GM10847 (cell line): ENCODE data around the gene ACAA2.

Source experiments
- POLR2A ChIP-seq: IDR thresholded peaks from 2 replicates; pipeline ENCODE4 v1.6.1; 2011; ENCODE audit not compliant: insufficient read length; ENCODE audit errors: extremely low read depth

ACAA2 gene

GRCh38 chr18:49795612-49796552 is 17.5 kb downstream of the ACAA2 start:
- TF ChIP-seq POLR2A = no peak

GRCh38 chr18:49794743-49795142 is 18.6 kb downstream of the ACAA2 start:
- TF ChIP-seq POLR2A = no peak

GRCh38 chr18:49788327-49788898 is 24.9 kb downstream of the ACAA2 start:
- no peak for TF ChIP-seq POLR2A

GRCh38 chr18:49786019-49786720 is 27.2 kb downstream of the ACAA2 start:
- TF ChIP-seq POLR2A = no peak

GRCh38 chr18:49784427-49785185 is 28.7 kb downstream of the ACAA2 start:
- no peak for TF ChIP-seq POLR2A

GRCh38 chr18:49778826-49779465 is 34.4 kb downstream of the ACAA2 start:
- no peak for TF ChIP-seq POLR2A

- no peak for TF ChIP-seq POLR2A
Measured at GRCh38 chr18:49769047-49769728, 44.1 kb downstream of the ACAA2 start.

DNA sequence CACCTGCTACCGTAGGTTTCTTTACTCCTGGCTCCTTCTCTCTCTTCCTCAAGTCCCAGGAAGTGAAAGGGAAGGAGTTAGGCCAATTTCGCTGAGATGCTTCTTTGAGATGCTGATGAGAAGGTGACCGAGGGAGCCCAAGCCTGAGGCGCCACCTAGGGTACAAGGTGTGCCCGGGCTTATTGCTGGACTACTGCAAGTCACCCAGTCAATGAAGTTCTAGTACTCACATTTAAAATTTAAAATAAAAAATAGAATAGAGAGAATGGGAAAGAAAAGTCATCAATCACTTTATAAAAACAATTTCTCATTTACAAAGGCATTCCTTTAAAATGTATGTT is 45.3 kb downstream of the ACAA2 start:
- TF ChIP-seq POLR2A = no peak

DNA sequence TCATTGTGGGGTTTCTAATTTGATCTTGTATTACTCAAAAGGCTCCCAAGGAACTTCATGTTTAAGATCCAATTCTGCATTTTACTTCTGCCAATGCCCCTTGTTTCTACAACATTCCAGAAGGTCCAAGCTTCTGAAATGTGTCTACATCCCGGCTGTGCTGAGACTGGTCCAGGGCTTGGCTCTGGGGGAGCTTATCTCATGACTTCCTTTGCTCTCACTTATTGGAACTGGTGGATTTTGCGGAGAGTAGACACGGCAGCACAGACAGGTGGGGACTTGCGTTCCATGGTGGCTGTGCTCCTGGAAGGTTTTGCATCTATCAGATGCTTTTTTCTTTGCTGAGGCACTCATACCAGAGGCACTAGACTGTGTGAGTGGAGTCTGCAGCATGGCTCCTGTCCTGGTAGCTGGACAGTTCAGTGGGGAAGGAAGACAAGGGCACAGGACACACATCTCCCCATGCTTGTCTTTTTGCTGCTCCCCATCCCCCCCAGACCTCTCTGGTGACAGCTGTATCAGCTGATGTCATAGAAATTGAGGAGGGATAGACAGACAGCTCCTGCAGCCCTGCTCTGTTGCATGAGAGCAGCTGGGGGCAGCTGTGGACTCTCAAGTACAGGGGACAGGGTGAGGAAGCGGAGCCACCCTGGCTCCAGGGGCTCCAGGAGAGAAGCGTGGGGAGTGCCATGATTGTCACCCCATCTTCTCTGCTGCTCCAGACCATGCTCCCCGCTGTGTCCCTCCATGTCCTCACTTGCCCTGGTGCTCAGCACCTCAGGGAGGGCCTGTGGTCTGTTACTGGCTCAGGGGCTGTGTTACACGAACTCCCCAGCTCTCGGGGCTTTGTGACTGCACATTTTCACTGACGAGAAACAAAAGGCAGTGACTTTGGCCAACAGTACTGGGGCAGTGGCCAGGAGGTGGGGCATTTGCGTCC is 46.0 kb downstream of the ACAA2 start:
- no peak for TF ChIP-seq POLR2A

DNA sequence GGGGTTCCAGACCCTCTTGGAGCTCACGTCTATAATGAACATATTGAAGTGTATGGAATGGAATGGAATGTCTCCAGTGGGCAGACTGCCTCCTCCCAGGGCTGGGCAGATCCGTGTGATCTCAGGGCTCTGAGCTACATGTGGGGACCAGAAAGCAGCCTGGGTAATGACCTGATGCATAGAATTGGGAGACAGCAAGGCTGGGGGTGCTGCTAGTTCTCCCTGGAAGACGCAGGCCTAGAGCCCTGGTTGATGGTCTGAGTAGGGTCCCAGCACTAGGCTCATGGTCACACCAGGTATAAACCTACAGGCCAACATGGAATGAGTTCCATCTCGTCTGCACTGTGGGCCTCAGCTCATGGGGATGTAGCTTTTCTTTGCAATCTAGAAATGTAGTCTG is 46.7 kb downstream of the ACAA2 start:
- TF ChIP-seq POLR2A = no peak

DNA sequence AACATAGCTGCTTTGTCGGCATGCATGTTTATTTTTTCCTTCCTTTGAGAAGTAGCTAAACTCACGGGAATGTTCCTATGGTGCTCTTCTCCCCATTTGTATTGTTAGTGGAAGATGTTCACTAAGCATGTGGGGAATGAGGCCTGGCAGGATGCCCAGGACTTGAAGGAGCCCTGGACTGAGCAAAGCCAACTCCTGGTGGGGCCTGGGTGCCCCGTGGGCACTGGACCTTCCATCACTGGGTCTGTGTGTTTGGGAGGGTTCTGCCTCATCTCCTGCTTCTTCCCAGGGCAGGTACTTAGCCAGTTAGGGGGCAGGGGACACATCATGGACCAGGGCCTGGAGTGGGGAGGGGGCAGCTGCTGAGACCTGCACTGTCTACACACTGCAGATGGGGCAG is 49.3 kb downstream of the ACAA2 start:
- TF ChIP-seq POLR2A = no peak

DNA sequence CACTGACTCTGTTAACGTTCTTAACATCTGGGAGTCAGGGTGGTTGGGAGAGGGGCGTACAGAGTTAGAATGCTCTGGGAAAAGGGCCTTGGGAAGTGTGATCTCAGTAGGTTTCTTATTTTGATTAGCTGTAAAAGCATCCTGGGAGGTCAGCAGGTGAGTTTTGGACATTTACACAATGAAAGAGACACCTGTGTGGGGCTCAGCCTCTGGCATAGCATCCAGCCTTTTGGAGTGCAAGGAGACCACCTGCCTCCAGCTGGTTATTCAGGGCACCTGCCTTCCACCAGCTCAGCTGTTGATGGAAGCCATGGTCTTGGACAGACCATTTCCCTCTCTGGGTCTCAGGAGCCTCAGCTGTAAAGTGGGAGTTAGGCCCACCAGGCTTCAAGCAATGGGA is 49.7 kb downstream of the ACAA2 start:
- no peak for TF ChIP-seq POLR2A
